Measurements from ENCODE around the gene C1orf167. TPM values are rescaled to one million over a fixed set of nuclear protein-coding genes. Genes with fewer than 3 reads are reported as not detected.

Gene C1orf167
- total and polyA plus RNA-seq, 10 donors: 0.74 to 4.8 (median 0.88) TPM; not detected in 1

- Histone ChIP-seq H3K27ac (no peak overlapping the region), H3K27me3 (replicated peaks in 1 of 7) (no peaks in the 10 kb centered on the region), H3K4me1 (peaks cover 9 to 18% (median 15%) of the 10 kb centered on the region in 6 donors), H3K36me3 (no peaks in the 10 kb centered on the region), H3K4me3 (no peak overlapping the region), H3K9me3 (no peaks in the 10 kb centered on the region)
- TF ChIP-seq POLR2AphosphoS5 (IDR thresholded peaks at IDR 0.05) (no peak), POLR2A (IDR thresholded peaks at IDR 0.05) (no peak), CTCF (IDR thresholded peaks at IDR 0.05 in 8 of 11, conservative IDR thresholded peaks at IDR 0.05 in 3 of 11) (no peak)
- intact Hi-C loops (cut with DNase I; ENCODE audit: low total_unique reads): no loop called here
- DNase-seq: no peak
- WGBS, 5 donors: 81 to 94% (median 84%) methylated on average over 7 to 10 of the region's 10 CpGs
Observed at GRCh38 chr1:11780380-11781147, 18.6 kb downstream of the C1orf167 start.

DNA sequence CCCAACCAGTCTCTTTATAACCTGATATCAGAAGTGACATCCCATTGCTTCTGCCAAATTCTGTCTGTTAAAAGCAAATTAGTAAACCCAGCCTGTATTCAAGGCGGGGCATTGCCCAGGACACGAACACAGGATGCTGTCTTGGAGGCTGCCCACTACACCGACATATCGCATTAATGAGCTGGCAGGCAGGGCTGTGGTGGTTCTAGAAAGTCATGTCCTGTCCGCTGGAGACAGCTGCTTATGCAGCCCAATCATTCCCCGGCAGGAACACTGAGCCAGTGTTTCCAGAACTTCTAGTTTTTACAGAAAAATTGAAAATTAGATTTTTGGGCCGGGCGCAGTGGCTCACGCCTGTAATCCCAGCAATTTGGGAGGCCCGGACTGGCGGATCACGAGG lies 19.3 kb downstream of the C1orf167 start:
- no peak for DNase-seq
- intact Hi-C loops (cut with DNase I; ENCODE audit: low total_unique reads): no loop called here
- H3K27ac ChIP-seq: no peak overlapping the region
- H3K36me3 ChIP-seq: no peaks in the 10 kb centered on the region
- H3K27me3 ChIP-seq (replicated peaks in 1 of 7): no peaks in the 10 kb centered on the region
- 86 to 94% (median 88%) methylated on average over 12 of the region's 12 CpGs for WGBS, 5 donors
- no peak overlapping the region for H3K4me3 ChIP-seq
- no peaks in the 10 kb centered on the region for H3K9me3 ChIP-seq
- peaks cover 15 to 25% (median 22%) of the 10 kb centered on the region in 6 donors for H3K4me1 ChIP-seq
- TF ChIP-seq POLR2A (IDR thresholded peaks at IDR 0.05) (no peak), POLR2AphosphoS5 (IDR thresholded peaks at IDR 0.05) (no peak), CTCF (IDR thresholded peaks at IDR 0.05 in 8 of 11, conservative IDR thresholded peaks at IDR 0.05 in 3 of 11) (no peak)

- Histone ChIP-seq H3K27ac (no peak overlapping the region), H3K36me3 (no peaks in the 10 kb centered on the region), H3K4me3 (no peak overlapping the region), H3K4me1 (peaks cover 19 to 34% (median 31%) of the 10 kb centered on the region in 6 donors), H3K27me3 (replicated peaks in 1 of 7) (no peaks in the 10 kb centered on the region), H3K9me3 (no peaks in the 10 kb centered on the region)
- DNase-seq: peak; percentile 68
- WGBS, 5 donors: 74 to 89% (median 83%) methylated on average over 6 of the region's 6 CpGs
- no peak for TF ChIP-seq POLR2A (IDR thresholded peaks at IDR 0.05)
- TF ChIP-seq CTCF (IDR thresholded peaks at IDR 0.05 in 8 of 11, conservative IDR thresholded peaks at IDR 0.05 in 3 of 11): no peak
- no peak for TF ChIP-seq POLR2AphosphoS5 (IDR thresholded peaks at IDR 0.05)
- intact Hi-C loops (cut with DNase I; ENCODE audit: low total_unique reads): no loop called here
Observed at GRCh38 chr1:11782127-11782708, 20.2 kb downstream of the C1orf167 start.

- whole genome bisulfite sequencing, 5 donors: 84 to 92% (median 86%) methylated on average over 6 of the region's 6 CpGs
- no peak overlapping the region for H3K27ac ChIP-seq
- no peak overlapping the region for H3K4me3 ChIP-seq
- intact Hi-C loops (cut with DNase I; ENCODE audit: low total_unique reads): no loop called here
- peaks cover 31 to 48% (median 44%) of the 10 kb centered on the region in 6 donors for H3K4me1 ChIP-seq
- peaks cover 0 to 7% (median 0%) of the 10 kb centered on the region in 6 donors for H3K36me3 ChIP-seq
- no peaks in the 10 kb centered on the region for H3K9me3 ChIP-seq
- TF ChIP-seq POLR2A (IDR thresholded peaks at IDR 0.05) (no peak), POLR2AphosphoS5 (IDR thresholded peaks at IDR 0.05) (no peak), CTCF (IDR thresholded peaks at IDR 0.05 in 8 of 11, conservative IDR thresholded peaks at IDR 0.05 in 3 of 11) (no peak)
- no peaks in the 10 kb centered on the region for H3K27me3 ChIP-seq (replicated peaks in 1 of 7)
- no peak for DNase-seq
Observed at GRCh38 chr1:11783556-11783955, 21.6 kb downstream of the C1orf167 start.
